ENCODE results near the gene EID2B.

Gene EID2B, protein sequence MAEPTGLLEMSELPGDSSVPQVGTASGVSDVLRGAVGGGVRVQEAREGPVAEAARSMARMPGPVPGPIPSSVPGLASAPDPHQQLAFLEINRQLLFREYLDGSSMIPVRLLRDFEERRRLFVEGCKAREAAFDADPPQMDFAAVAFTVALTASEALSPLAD
- total RNA-seq: 3.7 to 6.9 (median 4.7) reads per million in 4 donors

DNA sequence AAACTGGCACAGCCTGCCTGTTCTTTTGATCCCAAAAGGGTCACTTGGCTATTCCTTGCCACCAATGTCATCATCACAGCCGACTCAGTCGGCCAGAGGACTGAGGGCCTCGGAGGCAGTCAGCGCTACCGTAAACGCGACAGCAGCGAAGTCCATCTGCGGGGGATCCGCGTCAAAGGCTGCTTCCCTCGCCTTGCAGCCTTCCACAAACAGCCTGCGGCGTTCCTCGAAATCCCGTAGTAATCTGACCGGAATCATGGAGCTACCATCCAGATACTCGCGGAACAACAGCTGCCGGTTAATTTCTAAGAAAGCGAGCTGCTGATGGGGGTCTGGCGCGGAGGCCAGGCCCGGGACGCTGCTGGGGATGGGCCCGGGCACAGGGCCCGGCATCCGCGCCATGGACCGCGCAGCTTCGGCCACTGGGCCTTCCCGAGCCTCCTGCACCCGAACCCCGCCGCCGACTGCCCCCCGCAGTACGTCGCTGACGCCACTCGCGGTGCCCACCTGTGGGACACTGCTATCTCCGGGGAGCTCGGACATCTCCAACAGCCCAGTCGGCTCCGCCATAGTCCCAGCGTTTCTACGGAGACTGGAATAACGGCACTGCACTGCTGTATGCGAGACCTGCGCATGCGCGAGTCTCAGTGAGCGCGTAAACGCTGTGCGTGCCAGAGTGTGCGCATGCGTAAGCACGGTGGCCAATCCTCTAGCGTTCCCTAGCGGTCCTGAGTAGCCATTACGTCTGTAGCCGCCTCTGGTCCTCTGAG is at the start of gene EID2B:
Gene EID2B, minus strand, starts transcription at position 620 of the 770 bp plus-strand sequence. Its CDS starts 50 bp downstream, at position 570.
- peak; percentile 90 to 96 (median 94) for DNase-seq

- no peak for DNase-seq
Measured at GRCh38 chr19:39582442-39582841, 49.8 kb upstream of the EID2B start.

GRCh38 chr19:39568604-39569003 is 36.0 kb upstream of the EID2B start:
- no peak for DNase-seq

DNA sequence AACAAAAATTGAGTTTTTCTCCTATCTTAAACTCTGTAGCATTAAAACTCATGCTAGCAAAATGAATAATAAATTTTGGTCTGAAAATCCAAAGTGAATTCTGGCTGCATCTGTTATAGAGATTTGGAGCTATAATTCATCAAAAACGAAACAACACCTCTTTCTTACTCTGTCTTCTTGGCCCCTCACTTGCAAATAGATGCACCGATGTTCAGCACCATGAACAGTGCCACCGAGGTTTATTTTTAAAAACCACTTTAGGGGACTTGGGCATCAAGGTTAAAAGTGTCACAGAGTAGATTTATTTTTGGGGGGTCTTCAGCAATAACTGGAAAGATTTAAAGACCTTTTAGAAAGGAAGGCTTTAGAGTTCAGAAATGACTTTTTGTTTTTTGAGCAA is 33.4 kb upstream of the EID2B start:
- no peak for DNase-seq

DNA sequence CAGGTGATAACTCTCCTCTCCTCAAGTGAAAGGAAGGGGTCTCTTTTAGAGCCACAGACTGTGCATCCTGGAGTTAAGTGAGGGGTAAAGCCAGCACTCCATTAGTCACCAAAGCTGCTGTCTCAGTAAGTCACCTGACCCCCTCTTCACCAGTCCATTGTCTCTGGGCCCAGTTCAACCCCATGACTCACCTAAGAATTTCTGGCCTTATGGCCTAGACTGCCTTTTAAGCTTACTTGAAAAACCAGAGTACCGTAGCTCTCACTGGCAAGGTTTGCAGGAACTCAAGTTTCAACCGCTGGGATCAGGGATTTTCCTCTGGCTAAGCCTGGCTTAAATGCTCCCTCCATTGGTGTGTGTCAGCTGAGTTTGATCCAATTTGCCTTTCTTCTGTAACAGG is 30.8 kb upstream of the EID2B start:
- no peak for DNase-seq

GRCh38 chr19:39558624-39559117 is 26.0 kb upstream of the EID2B start:
- peak in 1 of 5 donors; percentile 33 for DNase-seq

DNA sequence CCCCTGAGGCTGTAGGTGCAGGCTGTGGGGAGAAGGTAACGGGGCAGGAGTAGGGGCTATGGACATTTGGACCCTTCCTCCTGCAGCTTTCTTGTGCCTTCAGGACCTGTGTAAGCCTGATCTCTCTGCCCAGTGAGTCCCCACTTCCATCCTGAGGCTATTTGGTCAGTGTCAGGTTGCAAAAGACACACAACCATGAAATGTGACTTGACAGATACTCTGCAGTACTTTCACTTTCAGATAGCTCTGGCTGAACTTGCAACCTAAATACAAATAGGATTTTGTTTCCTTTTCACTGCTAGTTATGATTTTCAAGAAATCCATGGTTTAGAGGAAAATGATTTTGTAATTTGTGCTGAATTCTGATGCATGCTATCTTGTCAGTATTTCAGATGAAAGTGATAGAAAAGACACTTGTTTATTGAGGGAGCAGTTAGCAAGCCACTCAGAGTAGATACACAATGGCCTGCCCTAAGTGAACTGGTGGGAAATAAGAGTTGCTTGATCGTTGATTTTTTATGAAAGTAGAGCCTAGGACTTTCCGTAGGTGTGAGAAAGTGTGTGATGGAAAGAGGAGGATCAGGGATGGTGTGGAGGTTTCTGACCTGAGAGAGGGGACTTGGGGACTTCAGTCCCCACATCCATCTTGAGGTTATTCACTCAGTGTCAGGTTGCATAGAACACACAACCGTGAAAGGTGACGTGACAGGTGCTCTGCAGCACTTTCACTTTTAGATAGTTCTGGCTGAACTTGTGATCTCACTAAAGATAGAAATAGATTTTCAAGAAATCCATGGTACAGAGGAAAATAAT is 25.4 kb upstream of the EID2B start:
- peak in 1 of 5 donors; percentile 43 for DNase-seq

- DNase-seq: no peak
Measured at GRCh38 chr19:39555883-39556282, 23.2 kb upstream of the EID2B start.

GRCh38 chr19:39554701-39555311 is 22.2 kb upstream of the EID2B start:
- DNase-seq: no peak

DNA sequence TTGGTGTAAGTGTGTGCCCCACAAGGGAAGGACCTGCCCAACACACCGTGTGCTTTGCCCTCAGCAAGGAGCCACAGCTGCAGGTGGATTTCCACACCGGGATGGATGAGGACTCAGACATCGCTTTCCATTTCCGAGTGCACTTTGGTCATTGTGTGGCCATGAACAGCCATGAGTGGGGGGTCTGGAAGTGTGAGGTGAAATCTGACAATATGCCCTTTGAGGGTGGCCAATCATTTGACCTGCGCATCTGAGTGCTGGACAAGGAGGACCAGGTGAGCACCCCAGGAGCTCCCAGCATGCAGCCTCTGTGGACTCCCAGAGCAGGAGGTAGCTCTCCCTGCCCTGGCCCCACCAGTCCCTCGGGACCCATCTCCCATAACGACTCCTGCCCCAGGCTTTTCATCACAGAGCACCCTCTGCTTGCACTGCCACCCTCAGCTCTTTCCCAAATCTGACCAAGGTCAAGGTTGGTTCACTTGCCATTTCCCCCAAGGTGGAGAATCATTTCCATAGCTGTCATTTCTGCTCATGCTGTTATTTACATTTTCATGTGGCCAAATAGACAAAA is 20.5 kb upstream of the EID2B start:
- no peak for DNase-seq

DNA sequence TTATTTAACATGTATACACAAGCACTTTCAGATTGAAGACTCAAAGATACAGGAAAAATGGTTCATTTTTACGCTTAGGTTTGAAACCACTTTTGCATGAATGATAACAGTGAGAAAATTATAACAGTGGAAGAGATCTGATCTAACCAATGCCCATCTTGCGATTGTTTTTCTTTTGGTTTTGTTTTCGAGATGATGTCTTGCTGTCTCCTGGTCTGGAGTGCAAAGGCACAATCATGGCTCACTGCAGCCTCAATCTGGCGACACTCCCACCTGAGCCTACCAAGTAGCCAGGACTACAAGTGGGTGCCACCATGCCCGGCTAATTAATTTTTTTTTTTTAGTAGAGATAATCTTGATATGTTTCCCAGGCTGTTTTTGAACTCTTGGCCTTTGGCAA is 17.5 kb upstream of the EID2B start:
- no peak for DNase-seq

GRCh38 chr19:39546599-39546998 is 13.9 kb upstream of the EID2B start:
- DNase-seq: no peak

DNA sequence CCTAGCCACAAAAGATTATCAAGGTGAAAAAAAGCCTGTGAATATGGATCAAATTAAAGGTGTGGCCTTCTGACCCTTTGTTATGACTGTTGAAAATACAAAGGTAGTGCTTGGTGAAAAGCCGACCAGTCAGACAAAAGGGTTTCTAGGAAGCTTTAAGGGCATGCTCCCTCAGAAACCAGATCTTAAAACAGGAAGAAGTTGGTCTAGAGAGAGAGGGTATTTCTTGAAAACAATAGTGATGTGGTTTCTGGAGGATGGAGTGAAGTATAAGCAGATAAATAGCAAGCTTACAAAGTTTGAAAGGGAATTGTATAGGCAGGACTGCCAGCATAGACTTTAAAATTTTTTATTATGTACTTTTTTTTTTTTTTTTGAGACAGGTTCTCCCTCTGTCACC is 12.3 kb upstream of the EID2B start:
- peak in 1 of 5 donors; percentile 24 for DNase-seq

DNA sequence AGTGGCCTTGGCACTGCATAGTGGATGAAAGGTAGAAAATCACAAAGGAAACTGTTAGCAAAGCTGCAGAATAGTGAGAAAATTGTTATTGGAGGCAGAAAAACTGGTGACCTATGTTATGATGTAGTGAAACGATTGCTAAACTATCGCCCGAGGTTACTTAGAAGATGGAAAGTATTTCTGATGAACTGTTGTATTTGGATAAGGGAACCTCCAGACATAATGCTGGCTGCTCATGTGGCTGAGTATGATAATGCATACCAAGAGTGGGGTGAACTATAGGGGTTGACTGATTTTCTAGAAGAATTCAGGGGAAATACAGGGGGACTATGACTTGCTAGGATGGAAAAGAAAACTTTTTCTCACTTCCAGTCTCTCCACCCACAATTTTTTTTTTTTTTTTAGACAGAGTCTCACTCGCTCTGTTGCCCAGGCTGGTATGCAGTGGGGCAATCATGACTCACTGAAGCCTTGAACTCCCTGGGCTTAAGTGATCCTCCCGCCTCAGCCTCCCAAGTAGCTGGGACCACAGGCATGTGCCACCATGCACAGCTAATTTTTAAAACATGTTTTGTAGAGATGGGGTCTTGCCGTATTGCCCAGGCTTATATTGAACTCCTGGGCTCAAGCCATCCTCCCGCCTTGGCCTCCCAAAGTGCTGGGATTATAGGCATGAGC is 11.7 kb upstream of the EID2B start:
- no peak for DNase-seq

- DNase-seq: no peak
Measured at GRCh38 chr19:39543477-39543857, 10.8 kb upstream of the EID2B start.

- DNase-seq: no peak
Measured at GRCh38 chr19:39542206-39542605, 9.6 kb upstream of the EID2B start.

DNA sequence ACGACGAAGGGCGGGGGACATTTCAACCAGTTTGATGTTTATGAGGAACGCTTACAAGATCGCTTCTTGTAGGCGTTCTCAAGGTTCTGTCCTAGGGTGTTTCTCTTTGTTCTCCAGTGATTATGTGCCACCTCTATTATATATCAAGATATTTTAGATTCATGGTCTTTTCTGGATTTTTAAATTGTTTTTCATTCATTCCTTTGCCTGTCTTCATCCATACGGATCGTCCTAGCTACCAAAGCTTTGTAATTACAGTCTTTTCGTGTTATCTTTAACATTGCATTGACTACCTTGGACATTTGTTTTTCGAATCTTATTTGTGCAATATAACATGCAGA is 7.7 kb upstream of the EID2B start:
- DNase-seq: no peak

DNA sequence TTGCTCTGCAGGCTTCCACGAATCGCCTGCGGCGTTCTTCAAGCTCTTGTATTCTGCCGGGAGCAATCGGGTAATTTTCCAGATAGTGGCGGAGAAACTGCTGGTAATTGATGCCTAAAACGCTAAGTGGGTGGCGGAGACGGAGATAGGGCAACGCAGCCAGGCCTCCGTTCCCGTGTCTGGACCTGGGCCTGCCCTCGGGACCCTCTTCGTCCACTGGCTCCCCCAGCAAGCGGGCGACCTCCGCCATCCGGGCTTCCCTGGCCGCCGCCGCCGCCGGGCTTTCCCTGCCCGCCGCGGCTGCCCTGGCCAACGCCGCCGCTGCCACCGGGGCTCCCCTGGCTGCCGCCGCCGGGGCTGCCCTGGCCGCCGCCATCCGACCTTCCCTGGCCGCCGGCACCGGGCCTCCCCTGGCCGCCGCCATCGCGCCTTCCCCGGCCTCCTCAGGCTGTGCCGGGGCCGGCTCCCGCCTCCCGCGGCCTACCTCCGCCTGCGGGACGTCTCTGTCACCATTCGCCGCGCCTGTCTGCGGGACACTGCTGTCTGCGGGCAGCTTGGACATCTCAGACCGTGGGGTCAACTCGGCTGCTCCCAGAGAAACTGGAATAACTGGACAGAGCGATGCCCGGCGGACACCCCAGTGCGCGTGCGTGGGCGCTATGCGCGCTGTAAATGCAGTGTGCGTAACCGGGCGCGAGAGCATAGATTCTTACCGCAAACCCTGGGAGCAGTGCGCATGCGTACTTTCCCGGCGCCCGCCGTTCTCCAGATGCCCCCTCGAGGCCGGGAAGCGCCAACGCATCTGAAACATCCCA is 7.1 kb upstream of the EID2B start, which contains the start of gene EID2:
Gene EID2, minus strand, starts transcription at position 644 of the 815 bp plus-strand sequence. Its CDS starts 82 bp downstream, at position 562.
- peak; percentile 85 to 95 (median 91) for DNase-seq

GRCh38 chr19:39539165-39539517 is 6.5 kb upstream of the EID2B start:
- peak in 1 of 5 donors; percentile 30 for DNase-seq

GRCh38 chr19:39533791-39534190 is 1.1 kb upstream of the EID2B start:
- DNase-seq: no peak

- no peak for DNase-seq
Measured at GRCh38 chr19:39533003-39533512, 406 bp upstream of the EID2B start.
